ENCODE measurements around the gene ACOXL. TPM values are rescaled to one million over a fixed set of nuclear protein-coding genes. Genes with fewer than 3 reads are reported as not detected.

ACOXL gene
- total RNA-seq, 8 experiments from 2014 or later, result 0.15 to 0.59 (median 0.20) TPM

- WGBS, 10 experiments, result 0 to 88% (median 67%) methylated on average over 1 to 2 of the region's 2 CpGs; no CpG with 5 or more reads in 3 of the 10 experiments
- in situ Hi-C loops (cut with MboI; ENCODE audit: low pct_unique_long_range_greater_than_20kb in 2 of 9, low sequenced_read_pairs in 9 of 9, unreplicated experiment in 9 of 9), result loop anchor here in 1 of 9 experiments (25.0 kb wide), 1 partner anchor 132 kb away; no protein-coding TSS in a partner anchor
- no peaks in the 10 kb centered on the region for H3K4me1 ChIP-seq (replicated peaks in 1 of 2)
- H3K4me3 ChIP-seq, result no peak overlapping the region
- no peak for ATAC-seq (replicated peaks in 6 of 8)
- H3K27ac ChIP-seq, result no peak overlapping the region
Measured at GRCh38 chr2:111094691-111095090, 362.3 kb downstream of the ACOXL start.

- Histone ChIP-seq H3K4me1 (replicated peaks in 1 of 2) (no peaks in the 10 kb centered on the region), H3K27ac (no peak overlapping the region), H3K4me3 (no peak overlapping the region)
- WGBS, 10 experiments, result 42 to 100% (median 93%) methylated on average over 1 to 6 of the region's 8 CpGs; no CpG with 5 or more reads in 1 of the 10 experiments
- ATAC-seq (replicated peaks in 6 of 8), result no peak
- in situ Hi-C loops (cut with MboI; ENCODE audit: low pct_unique_long_range_greater_than_20kb in 2 of 9, low sequenced_read_pairs in 9 of 9, unreplicated experiment in 9 of 9), result loop anchor here in 1 of 9 experiments (25.0 kb wide), 1 partner anchor 133 kb away; no protein-coding TSS in a partner anchor
Measured at GRCh38 chr2:111095434-111095833, 363.1 kb downstream of the ACOXL start.

- Histone ChIP-seq H3K4me1 (replicated peaks in 1 of 2) (no peaks in the 10 kb centered on the region), H3K4me3 (no peak overlapping the region), H3K27ac (no peak overlapping the region)
- WGBS, 10 experiments, result 64 to 100% (median 82%) methylated on average over 1 to 3 of the region's 3 CpGs; no CpG with 5 or more reads in 4 of the 10 experiments
- in situ Hi-C loops (cut with MboI; ENCODE audit: low pct_unique_long_range_greater_than_20kb in 2 of 9, low sequenced_read_pairs in 9 of 9, unreplicated experiment in 9 of 9), result loop anchor here in 1 of 9 experiments (25.0 kb wide), 1 partner anchor 137 kb away; no protein-coding TSS in a partner anchor
- no peak for ATAC-seq (replicated peaks in 6 of 8)
Measured at GRCh38 chr2:111099402-111099801, 367.0 kb downstream of the ACOXL start.

- in situ Hi-C loops (cut with MboI; ENCODE audit: low pct_unique_long_range_greater_than_20kb in 2 of 9, low sequenced_read_pairs in 9 of 9, unreplicated experiment in 9 of 9), result loop anchor here in 3 of 9 experiments (25.0 kb wide), 1 partner anchor 612 kb away; no protein-coding TSS in a partner anchor
- ATAC-seq (replicated peaks in 6 of 8), result no peak
- Histone ChIP-seq H3K27ac (no peak overlapping the region), H3K4me1 (replicated peaks in 1 of 2) (no peaks in the 10 kb centered on the region), H3K4me3 (no peak overlapping the region)
- 0 to 100% (median 86%) methylated on average over 1 to 5 of the region's 5 CpGs for WGBS, 10 experiments
Measured at GRCh38 chr2:111100087-111100764, 367.9 kb downstream of the ACOXL start.

GRCh38 chr2:111100765-111101162 lies 368.4 kb downstream of the ACOXL start:
- ATAC-seq (replicated peaks in 6 of 8), result peak in 5 of 8 experiments; percentile 25 to 57 (median 43)
- H3K27ac ChIP-seq, result no peak overlapping the region
- in situ Hi-C loops (cut with MboI; ENCODE audit: low pct_unique_long_range_greater_than_20kb in 2 of 9, low sequenced_read_pairs in 9 of 9, unreplicated experiment in 9 of 9), result loop anchor here in 3 of 9 experiments (25.0 kb wide), 1 partner anchor 612 kb away; no protein-coding TSS in a partner anchor
- H3K4me3 ChIP-seq, result no peak overlapping the region
- no peaks in the 10 kb centered on the region for H3K4me1 ChIP-seq (replicated peaks in 1 of 2)
- WGBS, 10 experiments, result 44 to 100% (median 100%) methylated on average over 1 to 4 of the region's 5 CpGs; no CpG with 5 or more reads in 1 of the 10 experiments

GRCh38 chr2:111101592-111101991 lies 369.2 kb downstream of the ACOXL start:
- ATAC-seq (replicated peaks in 6 of 8), result no peak
- Histone ChIP-seq H3K4me3 (no peak overlapping the region), H3K27ac (no peak overlapping the region), H3K4me1 (replicated peaks in 1 of 2) (no peaks in the 10 kb centered on the region)
- in situ Hi-C loops (cut with MboI; ENCODE audit: low pct_unique_long_range_greater_than_20kb in 2 of 9, low sequenced_read_pairs in 9 of 9, unreplicated experiment in 9 of 9), result loop anchor here in 3 of 9 experiments (25.0 kb wide), 1 partner anchor 611 kb away; no protein-coding TSS in a partner anchor
- WGBS, 10 experiments, result 13 to 100% (median 63%) methylated on average over 1 of the region's 2 CpGs; no CpG with 5 or more reads in 6 of the 10 experiments

GRCh38 chr2:111102216-111102615 lies 369.8 kb downstream of the ACOXL start:
- Histone ChIP-seq H3K27ac (no peak overlapping the region), H3K4me3 (no peak overlapping the region), H3K4me1 (replicated peaks in 1 of 2) (no peaks in the 10 kb centered on the region)
- 60 to 93% (median 89%) methylated on average over 1 to 2 of the region's 2 CpGs; no CpG with 5 or more reads in 6 of the 10 experiments for WGBS, 10 experiments
- no peak for ATAC-seq (replicated peaks in 6 of 8)
- in situ Hi-C loops (cut with MboI; ENCODE audit: low pct_unique_long_range_greater_than_20kb in 2 of 9, low sequenced_read_pairs in 9 of 9, unreplicated experiment in 9 of 9), result loop anchor here in 3 of 9 experiments (25.0 kb wide), 1 partner anchor 610 kb away; no protein-coding TSS in a partner anchor

GRCh38 chr2:111105926-111106325 lies 373.6 kb downstream of the ACOXL start:
- no peaks in the 10 kb centered on the region for H3K4me1 ChIP-seq (replicated peaks in 1 of 2)
- no peak overlapping the region for H3K27ac ChIP-seq
- in situ Hi-C loops (cut with MboI; ENCODE audit: low pct_unique_long_range_greater_than_20kb in 2 of 9, low sequenced_read_pairs in 9 of 9, unreplicated experiment in 9 of 9), result loop anchor here in 3 of 9 experiments (25.0 kb wide), 1 partner anchor 606 kb away; no protein-coding TSS in a partner anchor
- 3 to 100% (median 73%) methylated on average over 1 to 2 of the region's 2 CpGs for WGBS, 10 experiments
- no peak for ATAC-seq (replicated peaks in 6 of 8)
- no peak overlapping the region for H3K4me3 ChIP-seq

GRCh38 chr2:111106706-111107105 lies 374.3 kb downstream of the ACOXL start:
- 70 to 94% (median 89%) methylated on average over 1 to 4 of the region's 5 CpGs; no CpG with 5 or more reads in 2 of the 10 experiments for WGBS, 10 experiments
- in situ Hi-C loops (cut with MboI; ENCODE audit: low pct_unique_long_range_greater_than_20kb in 2 of 9, low sequenced_read_pairs in 9 of 9, unreplicated experiment in 9 of 9), result loop anchor here in 3 of 9 experiments (25.0 kb wide), 1 partner anchor 606 kb away; no protein-coding TSS in a partner anchor
- ATAC-seq (replicated peaks in 6 of 8), result no peak
- H3K4me3 ChIP-seq, result no peak overlapping the region
- H3K4me1 ChIP-seq (replicated peaks in 1 of 2), result no peaks in the 10 kb centered on the region
- H3K27ac ChIP-seq, result no peak overlapping the region

- no peak for ATAC-seq (replicated peaks in 6 of 8)
- Histone ChIP-seq H3K27ac (no peak overlapping the region), H3K4me1 (replicated peaks in 1 of 2) (no peaks in the 10 kb centered on the region), H3K4me3 (no peak overlapping the region)
- WGBS, 10 experiments, result 40 to 100% (median 90%) methylated on average over 1 to 2 of the region's 2 CpGs; no CpG with 5 or more reads in 3 of the 10 experiments
- in situ Hi-C loops (cut with MboI; ENCODE audit: low pct_unique_long_range_greater_than_20kb in 2 of 9, low sequenced_read_pairs in 9 of 9, unreplicated experiment in 9 of 9), result loop anchor here in 3 of 9 experiments (25.0 kb wide), 1 partner anchor 603 kb away; no protein-coding TSS in a partner anchor
Measured at GRCh38 chr2:111108745-111109271, 376.4 kb downstream of the ACOXL start.

- no peak overlapping the region for H3K27ac ChIP-seq
- no peak overlapping the region for H3K4me3 ChIP-seq
- WGBS, 10 experiments, result 0 to 87% (median 72%) methylated on average over 1 to 4 of the region's 4 CpGs; no CpG with 5 or more reads in 4 of the 10 experiments
- H3K4me1 ChIP-seq (replicated peaks in 1 of 2), result no peaks in the 10 kb centered on the region
- in situ Hi-C loops (cut with MboI; ENCODE audit: low pct_unique_long_range_greater_than_20kb in 2 of 9, low sequenced_read_pairs in 9 of 9, unreplicated experiment in 9 of 9), result loop anchor here in 3 of 9 experiments (10.0 to 25.0 kb wide), 2 partner anchors 296 to 601 kb away; no protein-coding TSS in a partner anchor
- no peak for ATAC-seq (replicated peaks in 6 of 8)
Measured at GRCh38 chr2:111111101-111111755, 378.9 kb downstream of the ACOXL start.

GRCh38 chr2:111113838-111114237 lies 381.5 kb downstream of the ACOXL start:
- H3K4me1 ChIP-seq (replicated peaks in 1 of 2), result peaks cover 0 to 14% of the 10 kb centered on the region in 2 donors
- no peak for ATAC-seq (replicated peaks in 6 of 8)
- no peak overlapping the region for H3K4me3 ChIP-seq
- in situ Hi-C loops (cut with MboI; ENCODE audit: low pct_unique_long_range_greater_than_20kb in 2 of 9, low sequenced_read_pairs in 9 of 9, unreplicated experiment in 9 of 9), result loop anchor here in 3 of 9 experiments (10.0 to 25.0 kb wide), 2 partner anchors 299 to 598 kb away; no protein-coding TSS in a partner anchor
- no peak overlapping the region for H3K27ac ChIP-seq
- WGBS, 10 experiments, result 0 to 100% (median 63%) methylated on average over 1 of the region's 1 CpG; no CpG with 5 or more reads in 5 of the 10 experiments
